H1 (cell line): ENCODE results near the gene MT1F. TPM values are rescaled to one million over a fixed set of nuclear protein-coding genes. Genes with fewer than 3 reads are reported as not detected.

Source experiments
- BRCA1 ChIP-seq: IDR thresholded peaks from 2 replicates; pipeline ENCODE4 v1.6.1; 2012; ENCODE audit warnings: low read depth, low read length, improper control_type of control experiment
- polyA plus RNA-seq, 7 experiments: library from polyadenylated mRNA; depleted of rRNA in 3 of 7; stranded (reverse) in 5 of 7; unstranded in 2 of 7; fragments of >200 nt in 5 of 7; fragments of 200-250 nt in 2 of 7; gene quantifications; 1 replicate in 5 of 7; 2 replicates in 1 of 7; 4 replicates in 1 of 7; pipeline versions ENCODE4 v1.2.1 to v1.2.3, GENCODE V29; 2011 to 2013; ENCODE audit warnings: missing spikeins in 2 of 7, mixed read lengths in 2 of 7
- total RNA-seq: library from RNA; stranded (reverse); fragmentation: NEBNext Ultra II Directional; extraction: Animal tissue kit (Norgen Biotek cat#: 25700); gene quantifications from 2 replicates; pipeline ENCODE4 v1.2.1, GENCODE V29; 2021

The MT1F gene
- total and polyA plus RNA-seq, 2 of the 8 experiments (the other 6 are each of a cell fraction or from before 2014, with no cell fraction given): 5.9 to 20.8 TPM

- TF ChIP-seq BRCA1: no peak
Observed at GRCh38 chr16:56681939-56682702, 24.4 kb downstream of the MT1F start, which contains the start of gene MT1X (continued).
